NOMO-1 treated with dmso at 0.1 percent for 144 hours (cell line): ENCODE data around the gene CD80.
"Not testable (repeated sequence)": the region's sequence is repeated elsewhere in the genome, so short reads cannot be mapped to it uniquely, and the experiment has no call there.

Experiments used
- DNase-seq: peaks from one replicate; lab custom pipeline; 2025; ENCODE audit not compliant: unreplicated experiment; lab: John Stamatoyannopoulos, UW

Gene CD80

DNA sequence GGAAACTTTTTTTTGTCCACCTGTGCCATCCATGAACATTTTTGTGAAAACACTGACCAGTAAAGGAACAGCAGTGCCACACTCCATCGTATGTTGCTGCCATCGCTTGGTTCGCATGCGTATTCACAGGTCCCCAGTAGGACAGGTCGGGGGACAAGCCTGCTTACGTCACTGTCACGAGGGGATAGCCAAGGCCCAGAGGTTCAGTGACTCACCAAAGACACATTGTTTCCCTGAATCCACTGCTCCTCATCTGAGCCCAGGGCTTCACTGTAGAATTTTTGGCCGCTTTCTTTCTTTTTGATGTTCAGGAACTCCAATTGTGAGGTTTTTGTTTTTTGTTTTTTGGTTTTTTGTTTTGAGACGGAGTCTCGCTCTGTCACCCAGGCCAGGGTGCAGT, 25.8 kb upstream of the CD80 start:
- DNase-seq: no peak

- DNase-seq: no peak
These were observed 22.8 kb upstream of the CD80 start for GRCh38 chr3:119582178-119582577.

- peak; percentile 75 for DNase-seq
These were observed 20.8 kb upstream of the CD80 start for GRCh38 chr3:119580067-119580760.

- peak; percentile 34 for DNase-seq
These were observed 20.1 kb upstream of the CD80 start, which contains the start of gene ADPRH for GRCh38 chr3:119579366-119580066. Gene ADPRH (plus strand): TSS chr3:119579492. CDS start chr3:119582170, 2,678 bp downstream.

GRCh38 chr3:119575507-119575906, 16.1 kb upstream of the CD80 start:
- no peak for DNase-seq

GRCh38 chr3:119571688-119572087, 12.3 kb upstream of the CD80 start:
- no peak for DNase-seq

DNA sequence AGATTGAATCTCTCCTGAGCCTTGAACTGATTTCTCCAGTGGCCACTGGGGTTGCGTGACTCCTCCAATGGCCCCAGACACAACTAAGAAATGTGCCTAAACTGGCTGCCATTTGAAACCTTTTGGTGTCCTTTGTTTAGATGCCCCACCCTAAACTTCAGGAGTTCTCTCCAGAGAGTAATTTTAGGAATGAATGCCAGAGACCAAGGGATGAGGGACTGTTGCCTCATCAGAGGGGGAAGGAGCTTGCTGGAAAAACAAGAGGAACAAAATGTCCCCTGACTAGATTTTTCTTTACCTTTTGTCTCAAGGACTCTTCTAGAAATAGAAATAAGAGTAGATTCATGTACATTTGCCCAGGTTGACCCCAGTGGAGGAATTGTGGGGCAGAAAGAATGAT, 11.8 kb upstream of the CD80 start:
- no peak for DNase-seq

- DNase-seq: peak; percentile 87
These were observed 10.8 kb upstream of the CD80 start for GRCh38 chr3:119570229-119570628.

DNA sequence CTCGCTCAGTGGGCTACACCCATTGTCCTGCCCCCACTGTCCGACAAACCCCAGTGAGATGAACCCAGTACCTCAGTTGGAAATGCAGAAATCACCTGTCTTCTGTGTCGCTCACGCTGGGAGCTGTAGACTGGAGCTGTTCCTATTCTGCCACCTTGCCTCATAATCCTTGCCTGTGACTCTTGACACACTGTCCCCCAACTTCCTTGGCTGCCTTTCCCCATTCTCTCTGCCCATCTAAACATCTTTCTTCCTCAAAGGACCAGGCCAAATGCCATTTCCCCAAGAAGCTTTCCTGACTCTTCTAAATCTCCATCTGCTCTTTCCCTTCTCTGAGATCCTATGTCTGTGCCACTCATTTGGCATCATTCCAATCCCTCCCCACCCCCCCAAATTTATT, 9.7 kb upstream of the CD80 start:
- no peak for DNase-seq

- not testable (repeated sequence) for DNase-seq
These were observed 3.9 kb upstream of the CD80 start for GRCh38 chr3:119563334-119563733.

GRCh38 chr3:119562307-119562961, 3.0 kb upstream of the CD80 start:
- DNase-seq: peak; percentile 46

GRCh38 chr3:119560160-119560559, 746 bp upstream of the CD80 start:
- no peak for DNase-seq

GRCh38 chr3:119558626-119559317, 642 bp downstream of the CD80 start:
- no peak for DNase-seq

DNA sequence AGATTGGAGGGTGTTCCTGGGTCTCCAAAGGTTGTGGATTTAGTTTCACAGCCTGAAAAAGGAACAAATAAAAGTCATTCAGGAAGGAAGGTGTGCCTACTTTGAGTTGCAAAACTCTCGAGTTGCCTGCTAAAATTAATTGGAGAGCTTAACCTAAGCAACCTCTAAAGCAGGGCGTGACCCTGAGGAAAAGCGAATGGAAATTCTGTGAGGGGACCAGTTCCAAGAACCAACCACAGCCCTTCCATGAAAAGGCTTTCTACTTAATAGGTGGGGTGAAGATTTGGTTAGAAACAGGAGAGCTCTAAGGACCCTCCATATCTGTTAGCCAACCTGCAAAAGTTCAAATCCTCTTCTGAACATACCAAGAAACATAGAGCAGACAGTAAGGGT, 1.5 kb downstream of the CD80 start:
- DNase-seq: no peak

DNA sequence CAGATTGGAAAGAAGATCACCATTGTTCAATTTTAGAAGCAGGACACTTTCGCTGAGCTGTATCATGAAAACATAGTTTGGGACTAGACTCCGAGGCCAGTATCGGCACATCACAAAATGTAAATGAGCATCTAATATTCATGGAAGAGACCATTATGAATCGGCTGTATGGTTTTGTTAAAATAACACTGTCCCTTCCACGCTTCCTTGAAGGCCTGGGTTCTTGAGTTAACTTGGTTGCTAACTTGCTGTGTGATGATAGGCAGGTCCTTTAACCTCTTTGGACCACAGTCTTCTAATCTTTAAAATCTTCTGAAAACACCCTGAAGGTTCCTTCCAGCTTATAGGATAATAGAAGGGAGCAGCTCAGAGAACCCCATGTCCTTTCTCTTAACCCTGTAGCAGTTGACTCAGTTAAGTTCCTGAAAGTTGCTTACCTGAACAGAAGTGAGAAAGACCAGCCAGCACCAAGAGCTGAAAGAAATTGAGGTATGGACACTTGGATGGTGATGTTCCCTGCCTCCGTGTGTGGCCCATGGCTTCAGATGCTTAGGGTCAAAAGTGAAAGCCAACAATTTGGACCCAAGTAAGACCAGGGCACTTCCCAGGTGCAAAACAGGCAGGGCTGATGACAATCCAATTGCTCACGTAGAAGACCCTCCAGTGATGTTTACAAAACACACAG, 2.1 kb downstream of the CD80 start:
- DNase-seq: no peak

GRCh38 chr3:119555929-119556328, 3.5 kb downstream of the CD80 start:
- no peak for DNase-seq

DNA sequence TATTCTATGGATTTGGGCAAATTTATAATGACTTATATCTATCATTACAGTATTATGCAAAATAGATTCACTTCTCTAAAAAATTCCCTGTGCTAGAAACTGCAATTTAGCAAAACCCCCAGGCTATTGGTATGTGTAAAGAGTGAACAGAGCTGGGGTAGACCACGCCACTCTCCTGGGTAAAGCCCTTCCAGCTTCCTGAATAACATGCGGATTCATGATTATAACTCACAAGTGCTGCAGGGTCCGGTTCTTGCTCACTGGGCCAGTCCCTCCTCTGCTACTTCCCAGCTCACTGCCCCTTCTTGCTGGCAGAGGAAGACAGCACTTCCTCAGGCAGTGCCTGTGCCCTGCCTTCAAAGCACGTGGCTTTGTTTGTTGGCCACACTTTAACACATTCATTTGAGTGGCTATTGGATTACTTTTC, 4.1 kb downstream of the CD80 start:
- DNase-seq: no peak

- DNase-seq: no peak
These were observed 5.5 kb downstream of the CD80 start for GRCh38 chr3:119553823-119554415.

GRCh38 chr3:119552928-119553327, 6.5 kb downstream of the CD80 start:
- DNase-seq: not testable (repeated sequence)

- DNase-seq: no peak
These were observed 7.8 kb downstream of the CD80 start for GRCh38 chr3:119551598-119551997.
